HG02588 (cell line): ENCODE measurements around the gene ZNF747.
"Not testable (repeated sequence)": the region's sequence is repeated elsewhere in the genome, so short reads cannot be mapped to it uniquely, and the experiment has no call there.

Experiments used
- ATAC-seq: cut with Tn5 transposase; IDR thresholded peaks from one replicate; pipeline ENCODE4 v1.9.1; 2021; ENCODE audit warnings: mild to moderate bottlenecking, moderate library complexity; ENCODE audit not compliant: unreplicated experiment

ZNF747 gene

DNA sequence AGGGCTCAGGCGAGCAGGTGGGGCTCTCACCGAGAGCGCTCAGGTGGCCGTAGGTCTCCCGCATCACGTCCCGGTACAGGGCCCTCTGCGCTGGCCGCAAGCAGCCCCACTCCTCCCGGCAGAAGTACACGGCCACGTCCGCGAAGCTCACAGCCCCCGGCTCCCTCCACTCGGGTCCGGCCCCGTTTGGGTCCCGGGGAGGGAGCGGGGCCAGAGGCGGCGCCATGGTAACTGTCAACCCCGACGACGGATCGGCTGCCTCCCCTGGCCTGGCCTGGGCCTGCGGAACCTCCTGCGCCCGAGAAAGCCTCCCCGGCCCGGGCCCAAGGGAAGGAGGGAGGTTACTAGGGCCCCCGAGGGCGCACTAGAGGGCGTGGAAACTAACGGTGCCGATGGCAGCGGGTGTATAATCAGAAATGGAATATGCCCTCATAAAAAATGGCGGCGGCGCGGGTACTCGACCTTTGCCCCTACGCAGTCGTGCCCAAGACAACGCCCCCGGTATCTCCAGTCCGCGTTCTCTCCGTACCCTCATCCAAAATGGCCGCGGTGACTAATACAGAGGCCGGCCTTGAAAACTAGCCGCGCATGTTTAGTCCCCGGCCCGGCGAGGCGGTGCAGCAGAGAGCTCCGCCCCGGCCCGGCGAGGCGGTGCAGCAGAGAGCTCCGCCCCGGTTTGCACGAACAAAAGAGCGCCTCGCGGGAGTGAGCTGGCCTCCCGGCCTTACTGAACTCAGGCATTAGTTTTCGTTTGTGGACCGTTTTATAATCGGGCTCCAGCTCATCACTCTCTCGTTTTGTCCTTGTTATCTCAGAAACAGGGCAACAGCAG lies 23.5 kb upstream of the ZNF747 start, which contains the start of gene ZNF764:
ZNF764 (minus strand) TSS at position 418 of the 832 bp plus-strand sequence; CDS start at position 226, 192 bp downstream.
- peak; percentile 79 for ATAC-seq

GRCh38 chr16:30557707-30557956 lies 23.0 kb upstream of the ZNF747 start:
- ATAC-seq: peak; percentile 10

GRCh38 chr16:30556125-30556473 lies 21.4 kb upstream of the ZNF747 start:
- ATAC-seq: no peak

GRCh38 chr16:30555315-30556124 lies 20.9 kb upstream of the ZNF747 start:
- no peak for ATAC-seq

DNA sequence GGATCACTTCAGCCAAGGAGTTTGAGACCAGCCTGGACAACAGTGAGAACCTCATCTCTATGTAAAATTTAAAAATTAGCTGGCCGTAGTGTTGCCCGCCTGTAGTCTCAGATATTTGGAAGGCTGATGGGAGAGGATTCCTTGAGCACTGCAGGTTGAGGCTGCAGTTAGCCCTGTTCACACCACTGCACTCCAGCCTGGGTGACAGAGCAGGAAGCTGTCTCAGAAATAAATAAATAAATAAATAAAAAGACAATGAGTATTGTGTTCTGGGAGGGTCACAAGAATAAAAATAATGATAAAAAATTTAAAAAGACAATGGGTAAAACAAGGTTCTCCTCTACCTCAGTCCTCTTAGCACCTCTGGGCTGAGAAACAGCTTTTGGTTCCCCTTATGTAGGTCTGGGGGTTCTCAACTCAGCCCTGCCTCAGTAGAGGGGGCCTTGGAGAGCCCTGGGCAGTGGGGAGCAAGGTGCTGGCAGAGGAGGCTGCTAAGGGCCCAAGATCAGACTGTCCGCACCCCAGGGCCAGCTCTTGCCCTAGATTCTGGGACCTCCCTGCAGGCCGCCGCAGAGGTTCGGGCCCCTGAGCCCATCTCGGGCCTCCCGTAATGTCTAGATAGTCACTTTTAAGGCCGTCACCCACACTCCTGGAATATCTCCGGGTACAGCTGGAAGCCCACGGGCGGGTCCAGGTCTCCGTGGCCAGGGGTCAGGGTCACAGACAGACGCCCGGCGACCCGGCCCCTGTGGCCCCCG lies 20.1 kb upstream of the ZNF747 start:
- ATAC-seq: no peak

GRCh38 chr16:30553393-30553899 lies 18.8 kb upstream of the ZNF747 start:
- ATAC-seq: no peak

- ATAC-seq: no peak
These were observed 18.3 kb upstream of the ZNF747 start for GRCh38 chr16:30552956-30553355.

DNA sequence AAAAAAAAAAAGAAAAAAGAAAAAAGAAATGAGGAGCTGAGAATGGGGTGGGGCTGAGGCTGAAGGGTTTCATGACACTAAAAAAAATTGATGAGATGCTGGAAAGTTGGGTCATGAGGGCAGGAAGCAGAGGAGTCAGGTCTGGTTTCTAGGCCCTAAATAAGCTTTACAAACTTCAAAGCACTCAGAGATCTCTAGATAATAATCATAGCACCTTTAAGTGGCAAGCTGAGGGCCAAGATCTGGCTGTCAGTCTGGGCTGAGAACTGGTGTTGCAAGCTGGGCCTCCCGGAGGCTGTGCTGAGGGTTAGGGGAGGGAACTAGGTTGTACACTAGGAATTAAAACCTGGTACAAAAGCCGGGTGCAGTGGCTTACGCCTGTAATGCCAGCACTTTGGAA lies 17.1 kb upstream of the ZNF747 start:
- ATAC-seq: no peak

DNA sequence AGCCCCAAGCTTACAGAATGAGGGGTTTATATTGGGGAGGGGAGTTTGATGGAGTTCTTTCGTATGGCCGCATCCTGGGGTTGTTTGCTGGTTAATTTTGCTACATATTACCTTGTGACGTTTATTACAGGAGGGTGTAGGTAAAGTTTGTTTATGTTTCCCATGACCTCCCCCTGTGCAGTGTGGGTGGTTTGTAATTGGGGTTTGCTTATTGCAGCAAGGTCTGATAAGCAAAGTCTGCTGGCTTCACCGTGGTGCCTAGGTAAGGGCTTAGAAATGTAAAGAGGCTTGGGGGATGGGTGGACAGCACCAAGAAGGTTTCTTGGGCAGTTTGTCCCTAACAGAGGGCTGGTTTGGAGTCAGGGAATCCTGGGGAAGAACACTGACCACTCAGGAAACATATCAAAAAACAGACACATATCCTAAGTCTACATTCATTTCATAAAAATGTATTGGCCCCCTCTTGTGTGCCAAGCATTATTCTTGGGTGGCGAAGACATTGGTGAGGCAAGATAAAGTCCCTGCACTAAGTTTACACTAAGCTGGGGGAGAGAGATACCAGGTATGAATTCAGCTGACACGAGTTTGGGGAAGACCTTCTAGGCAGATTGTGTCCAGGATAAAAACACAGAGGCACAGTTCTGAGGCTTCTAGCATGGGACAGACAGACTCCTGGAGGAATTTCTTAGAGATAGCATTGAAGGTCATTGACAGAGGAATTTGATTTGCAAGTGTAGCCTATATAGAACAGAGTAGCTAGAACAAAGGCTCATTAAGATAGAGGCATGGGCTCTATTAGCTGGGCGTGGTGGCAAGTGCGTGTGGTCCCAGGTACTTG lies 14.0 kb upstream of the ZNF747 start:
- no peak for ATAC-seq

DNA sequence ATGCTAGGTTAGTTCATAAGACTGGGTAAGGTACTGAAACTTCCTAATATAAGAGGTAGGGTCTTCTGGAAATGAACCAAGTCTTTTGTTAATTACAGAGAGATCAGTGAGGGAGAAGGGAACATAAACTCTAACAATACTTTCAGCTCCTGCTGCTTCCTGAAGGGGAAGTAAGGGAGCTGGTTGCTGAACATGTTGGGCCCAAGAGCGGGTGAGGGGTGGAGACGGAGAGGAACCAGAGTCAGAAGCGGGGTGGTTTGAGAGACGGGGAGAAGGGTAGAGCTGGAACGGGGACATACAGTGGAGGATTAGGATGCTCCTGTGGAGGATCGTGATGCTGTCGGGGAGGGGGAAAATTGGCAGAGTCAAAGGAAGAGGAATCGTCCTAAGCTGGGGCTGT lies 11.5 kb upstream of the ZNF747 start:
- ATAC-seq: no peak

DNA sequence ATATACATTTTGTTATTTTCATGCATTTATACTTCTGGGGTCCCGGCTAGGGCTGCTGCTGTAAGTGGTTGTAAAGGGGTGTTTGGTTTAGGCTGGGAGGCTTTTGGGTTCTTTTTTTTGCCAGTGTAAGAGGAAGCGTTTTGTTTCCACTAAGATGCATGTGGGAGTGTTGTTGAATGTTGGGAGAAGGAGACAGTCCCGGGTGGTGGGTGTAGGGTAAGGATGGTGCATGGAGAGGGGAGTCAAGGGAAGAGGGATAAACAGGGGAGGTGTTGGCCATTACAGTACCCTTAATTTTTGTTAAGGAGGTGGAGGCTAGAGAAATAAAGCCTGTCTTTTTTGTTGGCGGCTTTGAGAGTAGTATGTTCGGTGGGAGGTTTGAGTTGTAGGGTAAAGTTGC lies 8.4 kb upstream of the ZNF747 start:
- ATAC-seq: no peak

DNA sequence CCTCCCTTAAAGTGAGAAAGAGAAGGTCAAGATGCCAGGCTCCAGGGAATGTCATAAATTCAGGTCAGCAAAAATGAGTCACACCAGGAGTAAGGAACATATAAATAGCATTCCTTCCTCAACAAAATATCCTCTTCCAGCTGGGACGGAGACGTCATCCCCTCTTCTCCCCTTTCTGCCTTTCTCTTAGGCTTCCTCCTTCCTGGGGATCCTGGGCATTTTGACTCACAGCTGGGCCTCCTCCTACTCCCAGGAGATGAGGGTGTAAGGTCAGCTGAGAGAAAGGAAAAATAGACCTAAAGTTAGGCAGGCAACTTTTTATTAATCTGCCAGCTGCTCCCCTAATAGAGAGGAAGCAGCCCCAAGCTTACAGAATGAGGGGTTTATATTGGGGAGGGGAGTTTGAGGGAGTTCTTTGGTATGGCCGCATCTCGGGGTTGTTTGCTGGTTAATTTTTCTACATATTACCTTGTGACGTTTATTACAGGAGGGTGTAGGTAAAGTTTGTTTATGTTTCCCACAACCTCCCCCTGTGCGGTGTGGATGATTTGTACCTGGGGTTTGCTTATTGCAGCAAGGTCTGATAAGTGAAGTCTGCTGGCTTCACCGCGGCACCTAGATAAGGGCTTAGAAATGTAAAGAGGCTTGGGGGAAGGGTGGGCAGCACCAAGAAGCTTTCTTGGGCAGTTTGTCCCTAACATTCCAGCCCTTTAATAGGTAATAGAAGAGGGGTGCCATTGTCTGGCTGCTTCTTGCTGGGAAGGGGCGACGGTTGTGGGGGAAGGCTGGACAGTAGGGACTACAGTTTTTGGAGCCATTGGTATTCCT lies 7.1 kb upstream of the ZNF747 start:
- ATAC-seq: no peak

GRCh38 chr16:30540916-30541464 lies 6.3 kb upstream of the ZNF747 start:
- ATAC-seq: not testable (repeated sequence)

- not testable (repeated sequence) for ATAC-seq
These were observed 5.4 kb upstream of the ZNF747 start for GRCh38 chr16:30539986-30540526.

- ATAC-seq: no peak
These were observed 4.6 kb upstream of the ZNF747 start for GRCh38 chr16:30539000-30539964.

GRCh38 chr16:30536391-30537024 lies 1.9 kb upstream of the ZNF747 start:
- ATAC-seq: not testable (repeated sequence)

DNA sequence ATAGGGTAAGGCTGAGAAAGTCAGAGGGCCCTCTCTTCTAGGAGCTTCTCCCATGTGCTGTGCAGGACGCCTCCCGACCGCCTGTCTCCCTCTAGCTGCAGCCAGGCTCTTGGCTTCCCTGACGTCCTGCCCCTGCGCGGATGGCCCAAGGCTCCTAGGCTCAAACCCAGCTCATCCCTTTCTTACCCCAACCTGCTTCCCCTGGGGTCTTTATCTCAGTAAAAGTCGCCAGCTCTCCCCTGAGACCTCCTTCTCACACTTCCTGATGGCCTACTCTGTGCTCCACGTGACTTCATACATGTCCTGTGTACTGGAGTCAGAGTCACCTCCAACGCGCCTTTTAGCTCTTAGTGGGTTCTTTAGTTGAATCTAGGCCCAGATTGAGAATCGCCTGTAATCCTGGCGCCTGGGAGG lies 1.1 kb upstream of the ZNF747 start:
- ATAC-seq: no peak
